GM21737 (cell line): Measurements from ENCODE around the gene FBRSL1.

Experiments
- ATAC-seq: cut with Tn5 transposase; IDR thresholded peaks from one replicate; pipeline ENCODE4 v1.9.1; 2021; ENCODE audit warnings: mild to moderate bottlenecking, moderate library complexity; ENCODE audit not compliant: unreplicated experiment

The FBRSL1 gene

DNA sequence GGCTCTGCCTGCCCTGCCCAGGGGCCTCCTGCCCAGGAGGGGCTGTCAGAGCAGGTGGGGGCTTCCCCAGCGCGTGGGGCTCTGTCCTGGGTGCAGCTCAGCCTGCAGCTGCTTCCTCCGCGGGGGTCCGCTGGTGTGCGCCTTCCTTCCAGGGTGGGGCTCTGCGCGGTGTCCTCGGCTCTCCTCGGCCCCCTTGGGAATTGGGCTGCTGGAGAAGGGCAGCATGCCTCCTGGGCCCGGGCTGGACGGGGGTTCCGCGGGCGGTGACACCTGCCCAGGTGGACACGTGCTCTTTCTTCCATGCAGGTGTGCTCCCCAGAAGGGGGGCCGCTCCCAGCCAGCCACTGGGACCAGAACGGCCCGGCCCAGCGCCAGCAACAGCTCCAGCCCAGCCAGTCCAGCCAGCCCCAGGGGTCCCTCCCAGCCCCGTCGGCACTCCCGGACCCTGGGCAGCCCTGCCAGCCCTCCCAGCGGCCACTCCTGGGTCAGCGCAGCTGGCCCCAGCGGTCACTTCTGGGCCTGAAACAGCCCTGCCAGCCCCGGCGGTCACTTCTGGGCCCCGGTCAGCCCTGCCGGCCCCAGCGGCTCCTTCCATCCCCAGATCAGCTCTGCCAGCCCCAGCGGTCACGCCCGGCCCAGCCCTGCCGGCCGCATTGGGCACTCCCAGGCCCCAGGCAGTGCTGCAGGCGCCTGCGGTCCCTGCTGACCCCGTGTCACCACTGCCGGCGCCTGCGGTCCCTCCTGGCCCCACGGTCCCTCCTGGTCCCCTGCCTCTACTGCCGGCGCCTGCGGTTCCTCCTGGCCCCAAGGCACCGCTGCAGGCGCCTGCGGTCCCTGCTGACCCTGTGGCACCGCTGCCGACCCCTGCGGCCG, 19.1 kb downstream of the FBRSL1 start:
- ATAC-seq: no peak

DNA sequence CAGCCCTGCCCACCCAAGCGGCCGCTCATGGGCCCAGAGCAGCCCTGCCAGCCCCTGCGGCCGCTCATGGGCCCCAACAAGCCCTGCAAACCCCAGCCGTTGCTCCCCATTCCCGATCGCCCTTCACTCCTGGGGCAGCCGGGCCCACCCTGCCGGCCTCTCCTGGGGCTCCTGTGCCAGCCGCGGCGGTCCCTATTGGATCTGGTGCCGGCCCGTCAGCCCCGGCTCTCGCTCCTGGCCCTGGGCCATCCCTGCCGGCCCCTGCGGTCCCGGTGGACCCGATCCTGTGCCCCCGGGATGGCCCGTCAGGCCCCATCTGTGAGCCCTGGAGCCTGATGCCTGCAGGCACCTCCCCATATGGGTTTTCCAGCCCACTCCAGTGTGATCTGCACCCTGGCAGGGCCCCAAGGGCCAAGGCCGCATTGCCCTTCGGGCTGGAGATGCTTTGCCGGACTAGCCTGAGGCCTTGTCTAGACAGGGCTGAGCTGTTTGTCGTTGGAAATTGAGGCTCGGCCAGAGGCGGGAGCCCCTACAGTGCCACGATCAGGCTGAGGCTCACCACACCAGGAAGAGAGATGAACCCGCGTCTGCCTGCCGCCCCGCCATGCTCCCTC, 20.3 kb downstream of the FBRSL1 start:
- no peak for ATAC-seq

DNA sequence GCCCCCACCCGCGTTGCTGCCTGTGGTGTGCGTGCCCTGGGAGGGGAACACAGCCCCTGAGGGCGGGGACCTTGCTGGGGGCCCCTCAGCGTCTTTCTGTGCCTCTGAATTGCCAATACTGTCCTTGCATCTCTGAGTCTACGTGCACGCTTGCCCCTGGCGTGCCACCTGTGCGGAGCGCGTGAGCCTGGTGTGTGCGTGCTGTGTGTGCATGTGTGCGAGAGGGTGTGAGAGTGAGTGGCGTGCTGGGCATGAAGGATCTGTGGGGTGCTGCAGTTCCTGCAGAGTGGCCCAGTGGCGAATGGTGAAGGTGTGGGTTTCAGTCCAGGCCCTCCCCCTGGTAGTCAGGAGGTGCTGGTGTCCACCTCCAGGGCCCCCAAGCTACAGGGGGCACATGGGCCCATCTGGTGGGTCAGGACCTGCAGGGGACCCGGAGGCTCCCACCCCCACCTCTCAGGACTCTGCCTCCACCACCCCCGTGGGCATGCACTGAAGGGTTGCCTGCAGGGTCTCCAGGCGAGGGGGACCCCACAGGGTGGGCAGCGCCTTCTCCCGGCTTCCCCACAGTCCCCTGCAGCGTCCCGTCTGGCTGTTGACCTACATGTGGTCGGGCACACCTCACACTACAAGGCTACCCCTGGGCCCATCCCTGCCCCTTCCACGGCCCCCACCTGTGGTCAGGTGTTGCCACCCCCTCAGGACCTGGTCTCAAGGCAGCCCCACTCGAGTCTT, 21.0 kb downstream of the FBRSL1 start:
- ATAC-seq: no peak

DNA sequence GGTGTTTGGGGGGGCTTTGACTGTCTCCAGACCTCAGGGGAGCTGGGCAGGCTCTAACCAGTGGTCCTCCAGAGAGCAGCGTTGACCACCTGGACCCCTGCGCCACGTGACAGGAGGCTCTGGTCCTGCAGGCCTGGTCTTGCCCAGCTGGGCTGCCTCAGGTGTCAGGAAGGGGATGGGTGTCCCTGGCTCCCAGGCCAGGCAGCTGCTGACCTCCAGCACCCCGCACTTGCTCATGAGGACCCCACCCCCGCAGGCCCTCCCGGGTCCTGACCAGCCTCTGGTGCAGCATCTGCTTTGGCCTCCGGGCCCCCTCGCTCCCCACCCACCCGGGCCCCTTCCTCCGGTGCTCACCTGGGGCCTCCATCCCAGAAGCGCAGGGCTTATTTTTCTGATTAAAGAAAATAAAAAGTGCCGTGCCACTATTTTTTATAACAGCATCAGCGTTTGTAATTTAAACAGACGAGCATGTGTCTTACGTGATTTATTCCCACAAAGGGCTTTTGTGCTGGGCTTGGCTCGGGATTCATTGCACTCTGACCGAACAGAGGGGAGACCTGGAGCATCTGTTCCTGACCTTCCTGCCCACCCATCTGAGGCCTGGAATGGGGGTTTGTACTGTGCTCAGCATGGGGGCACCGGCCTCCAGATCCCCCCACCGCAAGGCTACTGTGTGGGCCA, 21.7 kb downstream of the FBRSL1 start:
- ATAC-seq: no peak

DNA sequence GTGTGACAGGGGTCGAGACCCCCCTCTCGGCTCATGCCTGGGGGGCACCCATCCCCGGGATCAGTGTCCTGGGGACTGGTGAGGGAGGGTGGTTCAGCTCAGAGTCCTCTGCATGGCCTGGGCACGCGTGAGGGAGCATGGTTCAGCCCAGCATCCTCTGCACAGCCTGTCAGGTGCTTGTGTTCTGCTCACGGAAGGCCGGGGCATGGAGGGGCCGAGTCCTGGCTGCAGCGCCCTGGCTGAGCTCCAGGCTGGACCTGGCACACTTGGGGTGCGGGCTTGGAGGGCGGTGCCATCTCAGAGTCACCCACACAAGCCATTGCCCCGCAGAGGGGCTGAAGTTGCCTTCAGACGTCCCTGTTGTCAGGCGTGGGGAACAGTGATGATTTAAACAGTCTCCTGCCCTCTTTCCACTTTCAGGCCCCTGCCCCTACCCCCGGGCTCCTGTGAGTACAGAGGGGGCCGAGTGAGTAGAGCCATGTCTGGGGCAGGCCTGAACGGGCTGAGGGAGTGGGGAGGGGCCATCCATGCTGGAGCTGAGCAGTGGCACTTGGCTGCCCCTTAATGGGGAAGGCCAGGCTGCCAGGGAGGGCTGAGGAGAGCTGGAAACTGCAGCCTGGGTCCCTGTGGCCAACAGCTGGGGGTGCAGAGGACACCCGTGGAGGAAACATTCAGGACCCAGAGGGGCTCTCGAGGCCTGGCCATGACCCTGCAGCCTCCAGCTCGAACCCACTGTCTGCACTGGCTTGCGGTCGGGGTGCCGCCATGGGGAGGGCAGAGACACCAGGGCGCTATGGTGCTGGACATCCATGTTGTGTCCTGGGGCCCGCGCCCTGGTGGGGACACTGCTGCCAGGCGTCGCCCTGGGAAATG, 22.5 kb downstream of the FBRSL1 start:
- ATAC-seq: no peak

DNA sequence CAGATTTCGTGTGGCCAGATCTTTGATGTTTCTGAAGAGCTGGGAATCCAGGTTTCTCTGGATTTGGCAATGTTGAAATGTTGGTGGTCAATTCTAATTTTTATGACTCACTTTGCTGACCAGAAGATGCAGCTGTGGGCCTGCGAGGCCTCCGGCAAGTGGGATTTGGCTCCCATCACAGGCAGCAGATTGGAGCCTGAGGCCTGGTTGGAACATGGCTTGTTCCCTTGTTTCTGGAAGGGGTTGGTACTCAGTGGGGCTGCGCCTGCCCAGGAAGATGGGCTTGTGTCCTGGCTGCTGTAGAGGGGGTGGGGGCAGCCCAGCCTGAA, 23.1 kb downstream of the FBRSL1 start:
- ATAC-seq: no peak

DNA sequence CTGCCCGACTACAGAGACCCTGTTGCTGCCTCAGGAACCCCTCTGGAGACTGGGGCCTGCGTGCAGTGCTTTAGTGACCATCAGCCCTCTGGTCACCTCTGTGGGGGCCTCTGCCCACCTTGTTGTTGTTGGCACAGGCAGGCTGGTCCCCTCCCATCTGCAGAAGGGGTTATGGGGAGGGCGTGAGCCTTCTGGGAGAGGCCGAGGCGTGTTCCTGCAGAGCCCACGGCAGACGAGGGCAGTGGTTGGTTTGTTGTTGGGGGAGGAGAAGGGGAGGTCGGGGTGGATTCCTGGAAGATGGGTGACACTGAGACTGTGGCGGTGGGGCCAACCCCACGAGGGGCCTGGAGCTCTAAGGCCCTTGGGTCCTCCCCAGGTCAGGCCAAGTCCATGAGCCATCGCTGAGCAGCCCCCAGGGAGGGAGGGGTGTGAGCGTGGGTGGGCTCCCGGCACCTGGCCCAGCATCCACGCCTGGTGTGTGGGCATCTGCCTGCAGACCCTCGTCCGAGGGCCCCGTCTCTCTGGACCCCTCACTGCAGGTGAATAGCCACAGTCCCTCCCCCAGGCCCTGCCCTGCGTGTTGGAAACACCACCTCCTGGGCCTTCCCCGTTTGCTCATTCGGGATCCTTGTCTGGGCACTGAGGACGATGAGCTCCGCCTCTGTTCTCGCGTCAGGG, 23.6 kb downstream of the FBRSL1 start:
- no peak for ATAC-seq

DNA sequence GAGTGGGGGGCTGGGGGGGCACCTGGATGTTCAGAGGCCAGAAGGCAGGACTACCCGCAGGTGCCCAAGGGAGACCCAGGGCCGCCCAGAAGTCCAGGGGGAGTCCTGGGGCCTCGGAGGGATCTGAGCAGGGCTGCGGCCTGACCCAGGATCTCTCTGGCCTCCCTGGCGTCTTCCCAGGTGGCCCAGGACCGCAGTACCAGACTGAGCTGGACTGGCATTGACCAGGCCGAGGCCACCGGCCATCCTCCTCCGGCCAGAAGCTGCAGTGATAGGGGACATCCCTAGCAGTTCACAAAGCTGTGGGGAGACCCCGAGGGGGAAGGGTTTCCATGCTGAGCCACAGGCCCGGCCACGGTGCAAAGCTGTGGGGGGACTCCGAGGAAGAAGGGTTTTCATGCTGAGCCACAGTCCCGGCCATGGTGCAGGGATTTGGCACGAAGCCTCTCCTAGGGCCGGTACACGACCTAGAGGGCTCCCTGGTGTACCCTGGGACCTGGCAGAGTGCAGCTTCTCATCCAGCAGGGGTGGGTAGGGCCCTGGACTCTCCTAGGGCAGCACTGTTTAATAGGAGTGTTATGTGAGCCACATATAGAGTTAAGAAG, 24.4 kb downstream of the FBRSL1 start:
- ATAC-seq: no peak

DNA sequence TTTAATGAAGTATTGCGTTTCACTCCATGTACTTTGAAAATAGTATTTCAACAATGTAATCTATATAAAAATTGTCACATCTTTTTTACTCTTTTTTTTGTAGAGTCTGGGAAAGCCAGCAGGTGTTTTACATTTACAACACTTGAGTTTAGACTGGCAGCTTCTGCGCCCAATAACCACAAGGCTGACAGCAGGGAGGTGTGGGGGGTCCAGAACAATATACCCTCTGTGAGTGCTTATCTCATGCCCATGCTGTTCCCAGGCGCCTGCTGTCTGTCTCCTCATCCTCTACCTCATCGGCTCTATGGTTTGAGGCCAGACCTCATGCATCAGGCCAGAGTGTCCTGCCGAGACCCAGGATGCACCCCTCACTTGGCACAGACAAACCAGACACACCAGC, 24.9 kb downstream of the FBRSL1 start:
- ATAC-seq: no peak

DNA sequence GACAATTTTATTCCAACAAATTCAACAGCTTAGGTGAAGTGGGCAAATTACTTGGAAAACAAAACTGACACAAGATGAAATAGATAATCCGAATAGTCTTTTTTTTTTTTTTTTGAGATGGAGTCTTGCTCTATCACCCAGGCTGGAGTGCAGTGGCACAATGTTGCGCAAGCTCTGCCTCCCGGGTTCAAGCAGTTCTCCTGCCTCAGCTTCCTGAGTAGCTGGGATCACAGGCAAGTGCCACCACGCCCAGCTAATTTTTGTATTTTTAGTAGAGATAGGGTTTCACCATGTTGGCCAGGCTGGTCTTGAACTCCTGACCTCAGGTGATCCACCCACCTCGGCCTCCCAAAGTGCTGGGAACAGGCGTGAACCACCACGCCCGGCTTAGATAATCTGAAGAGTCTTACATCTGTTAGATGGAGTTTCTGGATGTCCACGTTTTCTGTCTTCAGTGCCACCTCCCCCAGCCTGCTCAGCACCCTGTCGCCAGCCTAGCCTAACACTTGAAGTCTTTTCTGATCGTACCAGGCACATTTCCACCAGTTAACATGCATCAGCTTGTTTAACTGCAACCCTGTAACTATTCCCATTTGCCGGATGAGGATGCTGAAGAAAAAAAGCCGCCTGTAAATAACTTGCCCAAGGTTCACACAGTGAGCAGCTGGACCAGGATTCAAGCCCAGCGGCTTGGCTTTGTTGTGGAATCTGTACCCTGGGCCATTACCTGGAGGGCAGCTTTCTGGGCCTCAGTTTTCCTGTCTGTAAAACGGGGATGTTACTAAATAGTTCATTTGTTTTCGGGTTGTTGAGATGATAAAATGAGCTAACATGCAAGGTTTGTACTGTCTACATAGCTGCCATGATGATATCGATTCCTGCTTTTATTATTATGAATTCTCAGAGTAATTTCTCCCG, 26.4 kb downstream of the FBRSL1 start:
- ATAC-seq: no peak

DNA sequence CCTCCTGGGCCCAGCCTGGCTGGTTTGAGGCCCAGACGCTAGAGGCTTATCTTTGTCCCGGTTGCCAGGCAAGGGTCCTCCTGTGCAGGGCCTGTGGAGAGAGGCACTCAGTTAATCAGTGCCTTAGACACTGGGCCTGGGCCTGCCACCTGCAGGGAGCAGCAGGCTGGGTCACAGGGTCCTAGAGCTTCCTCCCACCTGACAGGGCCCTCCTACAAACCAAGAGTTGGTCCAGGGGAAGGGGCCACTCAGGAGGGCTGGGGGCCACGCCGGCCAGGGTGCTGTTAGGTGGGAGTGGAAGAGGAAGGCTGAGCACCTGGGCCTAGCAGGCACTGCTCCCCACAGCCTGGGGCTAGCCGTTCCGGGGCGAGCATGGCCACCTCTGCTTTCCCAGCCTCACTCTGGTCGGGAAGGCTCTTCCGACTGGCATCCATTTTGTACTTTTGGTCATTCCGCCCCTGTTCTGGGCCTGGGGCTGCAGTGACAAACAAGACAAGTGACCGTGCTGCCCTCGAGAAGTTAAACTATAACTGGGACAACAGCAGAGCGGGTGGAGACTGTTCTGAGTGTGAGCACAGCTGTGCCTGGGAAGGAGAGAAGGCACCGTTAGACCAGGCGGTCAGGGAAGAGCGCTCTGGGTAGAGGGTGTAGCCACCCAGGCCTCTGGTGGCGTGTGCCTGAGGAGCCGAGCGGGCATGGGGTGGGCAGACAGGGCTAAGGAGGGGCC, 27.2 kb downstream of the FBRSL1 start:
- no peak for ATAC-seq

DNA sequence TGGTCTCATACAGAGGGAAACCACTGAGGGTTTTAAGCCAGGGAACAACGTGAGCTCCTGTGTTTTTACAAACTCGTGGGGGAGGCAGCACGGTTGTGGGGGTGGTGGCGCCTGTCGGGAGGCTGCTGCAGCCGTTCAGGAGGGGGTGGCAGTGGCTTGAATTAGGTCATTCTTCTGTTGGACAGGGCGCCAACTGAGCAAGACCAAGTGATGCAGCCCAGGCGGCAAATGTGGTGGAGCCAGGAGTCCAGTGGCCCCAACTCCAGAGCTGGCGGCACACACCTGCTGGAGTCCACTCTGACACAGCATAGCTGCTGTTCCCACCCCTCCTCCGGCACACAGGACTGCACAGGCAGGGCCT, 27.8 kb downstream of the FBRSL1 start:
- no peak for ATAC-seq

DNA sequence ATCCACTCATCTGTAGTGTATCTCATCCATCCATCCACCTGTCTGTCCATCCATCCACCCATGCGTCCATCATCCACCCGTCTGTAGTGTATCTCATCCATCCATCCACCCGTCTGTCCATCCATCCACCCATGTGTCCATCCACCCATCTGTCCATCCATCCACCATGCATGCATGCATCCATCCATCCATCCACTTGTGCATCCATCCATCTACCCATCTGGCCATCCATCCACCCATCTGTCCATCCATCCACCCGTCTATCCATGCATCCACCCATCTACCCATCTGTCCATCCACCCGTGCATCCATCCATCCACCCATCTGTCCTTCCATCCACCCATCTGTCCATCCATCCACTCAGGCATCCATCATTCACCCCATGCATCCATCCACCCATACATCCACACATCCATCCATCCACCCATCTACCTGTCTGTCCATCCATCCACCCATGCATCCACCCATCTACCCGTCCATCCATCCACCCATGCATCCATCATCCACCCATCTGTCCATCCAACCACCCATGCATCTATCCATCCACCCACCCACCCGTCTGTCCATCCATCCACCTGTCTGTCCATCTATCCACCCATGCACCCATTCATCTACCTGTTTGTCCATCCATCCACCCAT, 28.5 kb downstream of the FBRSL1 start:
- ATAC-seq: no peak

DNA sequence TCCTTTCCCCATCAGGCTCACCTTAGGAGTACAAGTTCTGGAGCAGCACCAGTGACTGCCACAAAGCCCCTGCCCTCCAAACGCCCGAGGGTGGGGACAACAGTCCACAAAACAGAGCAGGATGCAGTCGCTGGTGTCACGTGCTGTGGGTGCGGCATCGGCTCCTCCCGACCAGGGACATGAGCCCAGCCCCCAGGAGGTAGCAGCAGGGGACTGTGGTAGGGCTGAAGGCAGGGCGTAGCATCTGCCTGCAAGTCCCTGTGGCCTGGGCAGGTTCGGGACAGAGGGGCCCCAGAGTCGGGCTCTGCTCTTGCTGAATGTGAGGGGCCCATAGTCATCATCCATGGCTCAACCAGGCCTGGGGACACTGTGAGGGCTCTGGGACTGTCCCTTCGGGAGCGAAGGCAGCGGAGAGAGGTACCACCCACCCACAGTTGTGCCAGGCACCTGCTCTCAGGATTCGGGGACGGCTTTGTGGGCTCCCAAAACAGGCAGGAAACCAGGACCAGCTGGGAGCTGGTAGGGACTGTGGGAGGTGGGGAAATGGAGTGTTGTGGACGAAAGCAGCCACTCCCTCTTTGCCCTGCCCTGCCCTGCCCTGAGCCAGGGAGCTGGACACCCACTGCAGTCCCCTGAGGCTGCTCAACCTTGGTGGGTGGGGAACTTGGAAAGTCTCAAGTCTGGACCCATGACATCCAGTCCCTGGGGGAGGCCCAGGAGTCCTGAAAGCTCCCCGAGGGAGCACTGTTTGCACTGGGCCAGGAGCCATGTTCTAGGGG, 30.7 kb downstream of the FBRSL1 start:
- no peak for ATAC-seq

DNA sequence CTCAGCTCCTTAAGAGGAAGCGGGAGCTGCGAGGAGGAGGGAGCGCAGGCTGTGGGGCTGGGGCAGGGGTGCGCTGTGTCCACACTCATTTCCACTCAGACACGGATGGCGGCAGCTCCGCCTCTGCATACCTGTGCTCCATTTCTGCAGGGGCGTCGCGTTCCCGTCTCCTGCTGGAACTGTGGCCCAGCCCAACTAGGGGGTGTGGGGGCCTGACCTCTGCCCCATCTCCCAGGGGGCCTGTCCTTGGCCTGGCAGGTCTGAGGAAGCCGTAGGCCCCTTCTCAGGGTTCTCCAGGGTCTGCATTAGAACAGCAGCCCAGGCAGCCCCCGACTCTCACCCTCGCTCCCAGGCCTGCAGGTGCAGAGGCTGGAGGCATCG, 31.2 kb downstream of the FBRSL1 start:
- no peak for ATAC-seq

DNA sequence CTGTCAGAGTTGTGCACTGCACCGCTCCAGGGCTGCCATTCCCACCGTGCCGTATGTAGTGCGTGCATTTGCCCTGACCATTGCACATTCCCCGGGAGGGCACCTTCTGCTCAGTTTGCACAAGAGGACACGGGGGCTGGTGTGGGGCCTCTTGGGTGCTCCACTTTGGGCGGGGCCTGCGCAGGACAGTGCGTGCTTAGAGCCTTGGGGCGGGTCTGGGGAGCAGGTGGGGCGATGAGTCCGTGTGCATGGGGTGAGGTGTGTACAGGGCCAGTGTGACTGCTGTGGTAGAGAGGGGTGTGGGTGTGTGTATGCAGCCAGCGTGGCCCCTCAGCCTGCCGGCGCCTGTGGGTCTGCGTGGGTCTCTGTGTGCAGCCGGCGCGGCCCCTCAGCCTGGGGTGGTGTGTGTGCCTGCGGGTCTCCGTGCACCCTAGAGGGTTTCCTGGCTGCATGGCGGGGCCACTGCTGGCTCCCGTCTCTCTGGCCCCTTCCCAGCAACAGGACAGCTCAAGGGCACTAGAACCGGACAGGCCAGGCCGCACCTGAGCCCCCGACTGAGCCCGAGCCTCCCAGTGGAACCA, 31.9 kb downstream of the FBRSL1 start:
- no peak for ATAC-seq
